ENCODE results near the gene BCAS1. TPM values are rescaled to one million over a fixed set of nuclear protein-coding genes. Genes with fewer than 3 reads are reported as not detected.
"Not testable (repeated sequence)": the region's sequence is repeated elsewhere in the genome, so short reads cannot be mapped to it uniquely, and the experiment has no call there.

The BCAS1 gene
- total RNA-seq, 1 donor: under 0.01 TPM

DNA sequence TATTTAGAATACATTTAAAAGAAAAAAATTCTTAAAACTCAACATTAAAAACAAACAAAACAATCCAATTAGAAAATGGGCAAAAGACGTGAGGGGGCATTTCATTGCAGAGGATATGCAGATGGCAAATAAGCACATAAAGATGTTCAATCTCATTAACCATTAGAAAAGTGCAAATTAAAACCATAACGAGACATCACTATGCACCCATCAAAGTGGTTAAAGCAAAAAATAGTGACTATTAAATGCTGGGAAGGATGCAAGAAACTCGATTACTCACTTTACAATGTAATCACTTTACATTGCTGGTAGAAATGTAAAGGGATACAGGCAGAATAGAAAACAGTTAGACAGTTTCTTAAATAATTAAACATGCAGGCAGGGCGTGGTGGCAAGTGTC, 59.0 kb downstream of the BCAS1 start:
- TF ChIP-seq, protein P1, sequence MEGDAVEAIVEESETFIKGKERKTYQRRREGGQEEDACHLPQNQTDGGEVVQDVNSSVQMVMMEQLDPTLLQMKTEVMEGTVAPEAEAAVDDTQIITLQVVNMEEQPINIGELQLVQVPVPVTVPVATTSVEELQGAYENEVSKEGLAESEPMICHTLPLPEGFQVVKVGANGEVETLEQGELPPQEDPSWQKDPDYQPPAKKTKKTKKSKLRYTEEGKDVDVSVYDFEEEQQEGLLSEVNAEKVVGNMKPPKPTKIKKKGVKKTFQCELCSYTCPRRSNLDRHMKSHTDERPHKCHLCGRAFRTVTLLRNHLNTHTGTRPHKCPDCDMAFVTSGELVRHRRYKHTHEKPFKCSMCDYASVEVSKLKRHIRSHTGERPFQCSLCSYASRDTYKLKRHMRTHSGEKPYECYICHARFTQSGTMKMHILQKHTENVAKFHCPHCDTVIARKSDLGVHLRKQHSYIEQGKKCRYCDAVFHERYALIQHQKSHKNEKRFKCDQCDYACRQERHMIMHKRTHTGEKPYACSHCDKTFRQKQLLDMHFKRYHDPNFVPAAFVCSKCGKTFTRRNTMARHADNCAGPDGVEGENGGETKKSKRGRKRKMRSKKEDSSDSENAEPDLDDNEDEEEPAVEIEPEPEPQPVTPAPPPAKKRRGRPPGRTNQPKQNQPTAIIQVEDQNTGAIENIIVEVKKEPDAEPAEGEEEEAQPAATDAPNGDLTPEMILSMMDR (IDR thresholded peaks at IDR 0.05; ENCODE audit: insufficient read depth, low read depth, low read length): no peak
- no peak for DNase-seq (ENCODE audit: low read depth)
- no peak overlapping the region for H3K4me3 ChIP-seq (ENCODE audit: low read depth, low read length)

DNA sequence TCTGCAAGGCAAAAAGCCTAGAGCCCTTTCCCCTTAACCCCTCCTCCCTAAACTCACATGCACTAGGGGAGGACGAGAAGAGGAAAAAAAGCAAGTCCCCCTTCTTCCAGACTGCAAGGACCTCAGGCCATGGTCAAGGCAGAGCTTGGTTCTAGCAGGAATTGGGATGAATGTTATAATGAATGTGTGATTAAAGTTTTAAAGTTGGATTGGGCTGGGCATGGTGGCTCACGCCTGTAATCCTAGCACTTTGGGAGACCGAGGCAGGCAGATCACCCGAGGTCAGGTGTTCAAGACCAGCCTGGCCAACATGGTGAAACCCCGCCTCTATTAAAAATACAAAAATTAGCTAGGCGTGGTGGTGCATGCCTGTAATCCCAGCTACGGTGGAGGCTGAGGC, 64.2 kb downstream of the BCAS1 start:
- not testable (repeated sequence) for H3K4me3 ChIP-seq (ENCODE audit: low read depth, low read length); DNase-seq (ENCODE audit: low read depth)

DNA sequence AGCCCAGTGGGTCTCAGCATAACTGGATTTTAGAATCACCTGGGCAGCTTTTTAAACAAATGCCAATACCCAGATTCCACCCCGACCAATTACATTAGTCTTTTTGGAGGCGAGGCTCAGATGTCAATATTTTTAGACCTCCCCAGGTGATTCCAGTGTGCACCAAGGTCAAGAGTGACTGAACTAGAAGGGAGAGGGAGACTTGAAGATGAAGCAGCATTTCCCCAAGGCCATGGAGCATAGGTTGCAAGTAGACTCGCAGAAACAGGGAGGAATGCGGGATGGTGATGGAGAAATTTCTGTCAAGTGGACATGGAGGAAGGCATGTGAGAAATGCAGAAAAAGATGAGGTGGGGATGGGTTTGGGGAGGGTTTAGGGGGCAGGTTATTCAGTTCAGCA, 64.9 kb downstream of the BCAS1 start:
- TF ChIP-seq, protein P1 (IDR thresholded peaks at IDR 0.05; ENCODE audit: insufficient read depth, low read depth, low read length): no peak
- no peak for DNase-seq (ENCODE audit: low read depth)
- H3K4me3 ChIP-seq (ENCODE audit: low read depth, low read length): no peak overlapping the region

DNA sequence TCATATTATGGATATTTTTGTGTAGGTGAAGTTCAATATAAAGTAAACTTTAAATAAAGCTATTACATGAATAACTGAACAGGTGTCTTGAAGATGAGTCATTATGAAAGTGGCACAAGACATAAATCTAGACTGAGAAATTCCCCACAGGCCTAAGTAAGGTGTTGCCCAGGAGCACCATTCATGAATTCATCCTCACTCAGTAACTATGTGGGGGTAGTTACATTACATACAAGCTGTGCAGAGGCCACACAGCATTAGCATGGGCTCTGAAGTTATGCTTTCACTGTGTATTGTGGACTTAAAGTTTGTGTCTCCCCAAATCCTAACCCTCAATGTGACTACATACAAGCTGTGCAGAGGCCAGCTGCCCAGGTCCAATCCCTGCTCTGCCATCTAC, 65.9 kb downstream of the BCAS1 start:
- DNase-seq (ENCODE audit: low read depth): no peak
- no peak overlapping the region for H3K4me3 ChIP-seq (ENCODE audit: low read depth, low read length)
- TF ChIP-seq, protein P1 (IDR thresholded peaks at IDR 0.05; ENCODE audit: insufficient read depth, low read depth, low read length): no peak

DNA sequence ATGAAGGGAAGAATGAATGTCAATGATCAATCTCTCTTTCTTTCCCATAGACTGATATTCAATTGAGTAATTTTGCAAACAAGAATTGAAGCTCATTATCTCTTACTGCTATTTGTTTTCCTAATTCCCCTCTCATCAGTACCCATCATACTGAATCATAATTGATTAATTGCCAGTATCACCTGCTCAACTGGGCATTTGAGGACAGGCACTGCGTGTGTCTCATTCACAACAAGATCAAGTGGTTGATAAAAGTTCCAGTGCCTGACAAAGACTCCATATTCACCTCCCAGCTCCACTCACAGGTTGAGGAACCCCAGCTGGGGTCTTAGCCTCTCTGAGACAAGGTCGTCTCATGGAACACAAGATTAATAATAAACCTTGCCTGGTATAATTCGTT, 67.7 kb downstream of the BCAS1 start:
- no peak for DNase-seq (ENCODE audit: low read depth)
- no peak overlapping the region for H3K4me3 ChIP-seq (ENCODE audit: low read depth, low read length)
- TF ChIP-seq, protein P1 (IDR thresholded peaks at IDR 0.05; ENCODE audit: insufficient read depth, low read depth, low read length): no peak

DNA sequence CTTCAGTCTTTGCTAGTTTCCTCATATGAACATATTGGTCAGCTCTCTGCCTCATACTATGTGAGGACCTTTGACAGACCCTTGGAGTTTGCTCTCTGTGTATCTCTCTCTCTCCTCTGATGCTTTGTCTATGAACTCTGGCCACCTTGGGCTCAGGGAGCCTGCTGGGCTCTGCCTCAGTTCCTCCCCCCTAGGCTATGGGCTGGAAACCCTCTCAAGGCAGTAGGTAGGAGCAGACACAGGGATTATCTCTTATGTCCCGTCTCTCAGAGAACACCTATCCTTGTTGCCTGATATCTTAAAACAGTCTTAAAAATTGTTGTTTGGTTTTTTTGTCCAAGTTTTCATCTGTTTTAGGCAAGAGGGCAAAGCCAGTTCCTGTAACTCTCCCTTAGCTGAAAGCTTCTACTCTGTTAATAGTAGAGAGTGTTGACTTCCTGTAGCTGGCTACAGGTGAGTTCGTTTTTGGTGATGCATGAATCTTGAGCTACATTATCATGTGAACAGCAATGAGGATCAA, 68.3 kb downstream of the BCAS1 start:
- no peak for DNase-seq (ENCODE audit: low read depth)
- H3K4me3 ChIP-seq (ENCODE audit: low read depth, low read length): no peak overlapping the region
- TF ChIP-seq, protein P1 (IDR thresholded peaks at IDR 0.05; ENCODE audit: insufficient read depth, low read depth, low read length): no peak

DNA sequence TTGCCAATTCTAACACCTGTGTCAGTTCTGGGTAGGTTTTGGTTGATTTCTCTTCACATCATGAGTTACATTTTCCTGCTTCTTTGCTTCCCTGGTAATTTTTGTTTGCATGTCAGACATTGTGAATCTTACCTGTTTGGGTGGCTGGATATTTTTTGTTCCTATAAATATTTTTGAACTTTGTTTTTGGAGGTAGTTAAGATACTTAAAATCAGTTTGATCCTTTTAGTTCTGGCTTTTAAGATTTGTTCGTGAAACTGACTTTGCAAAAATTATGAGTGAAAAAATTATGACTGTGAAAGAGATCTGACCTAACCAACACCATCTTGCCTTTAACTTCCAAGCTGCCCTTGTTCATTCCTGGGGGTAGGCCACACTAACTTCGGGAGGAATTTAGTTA, 69.5 kb downstream of the BCAS1 start:
- H3K4me3 ChIP-seq (ENCODE audit: low read depth, low read length): no peak overlapping the region
- TF ChIP-seq, protein P1 (IDR thresholded peaks at IDR 0.05; ENCODE audit: insufficient read depth, low read depth, low read length): no peak
- no peak for DNase-seq (ENCODE audit: low read depth)
